Activated CD8-positive, alpha-beta memory T cell treated with anti-CD3 and anti-CD28 coated beads for 24 hours (primary cell): ENCODE measurements around the gene NKD1.
A peak's percentile ranks its signal among the peaks of the same experiment; 100 is the strongest.

Experiments
- DNase-seq: peaks from one replicate; pipeline ENCODE4 v3.0.0-alpha.2; 2020

Gene NKD1

GRCh38 chr16:50538411-50539052 is 9.7 kb upstream of the NKD1 start:
- no peak for DNase-seq

GRCh38 chr16:50539053-50539695 is 9.0 kb upstream of the NKD1 start:
- DNase-seq = no peak

- no peak for DNase-seq
These were observed 8.1 kb upstream of the NKD1 start for GRCh38 chr16:50539822-50540710.

GRCh38 chr16:50540711-50541007 is 7.5 kb upstream of the NKD1 start:
- DNase-seq = no peak

GRCh38 chr16:50542703-50543102 is 5.5 kb upstream of the NKD1 start:
- DNase-seq = no peak

- DNase-seq = no peak
These were observed 2.1 kb upstream of the NKD1 start for GRCh38 chr16:50546125-50546524.

GRCh38 chr16:50547340-50548124 is 664 bp upstream of the NKD1 start:
- peak; percentile 85 for DNase-seq

- DNase-seq = peak; percentile 61
These were observed 839 bp downstream of the NKD1 start for GRCh38 chr16:50548909-50549560.

GRCh38 chr16:50549561-50549915 is 1.3 kb downstream of the NKD1 start:
- peak; percentile 64 for DNase-seq

GRCh38 chr16:50550035-50550434 is 1.8 kb downstream of the NKD1 start:
- DNase-seq = peak; percentile 58

- no peak for DNase-seq
These were observed 2.9 kb downstream of the NKD1 start for GRCh38 chr16:50550866-50551641.

- no peak for DNase-seq
These were observed 4.4 kb downstream of the NKD1 start for GRCh38 chr16:50552476-50553101.

GRCh38 chr16:50553182-50553710 is 5.0 kb downstream of the NKD1 start:
- DNase-seq = no peak

- no peak for DNase-seq
These were observed 5.7 kb downstream of the NKD1 start for GRCh38 chr16:50553731-50554360.

GRCh38 chr16:50555269-50555875 is 7.2 kb downstream of the NKD1 start:
- no peak for DNase-seq

GRCh38 chr16:50555952-50556673 is 7.9 kb downstream of the NKD1 start:
- no peak for DNase-seq

GRCh38 chr16:50557046-50557445 is 8.8 kb downstream of the NKD1 start:
- DNase-seq = no peak

- DNase-seq = no peak
These were observed 10.7 kb downstream of the NKD1 start for GRCh38 chr16:50558913-50559312.

GRCh38 chr16:50559342-50559741 is 11.1 kb downstream of the NKD1 start:
- DNase-seq = no peak
